GM21381 (cell line): Measurements from ENCODE around the gene NCAN.
"Not testable (repeated sequence)": the region's sequence is repeated elsewhere in the genome, so short reads cannot be mapped to it uniquely, and the experiment has no call there.

Source experiments
- ATAC-seq: cut with Tn5 transposase; IDR thresholded peaks from one replicate; pipeline ENCODE4 v1.9.1; 2021; ENCODE audit warnings: mild to moderate bottlenecking, moderate library complexity; ENCODE audit not compliant: unreplicated experiment

NCAN gene

GRCh38 chr19:19223636-19224035, 11.9 kb downstream of the NCAN start:
- no peak for ATAC-seq

GRCh38 chr19:19224150-19224851, 12.5 kb downstream of the NCAN start:
- no peak for ATAC-seq

DNA sequence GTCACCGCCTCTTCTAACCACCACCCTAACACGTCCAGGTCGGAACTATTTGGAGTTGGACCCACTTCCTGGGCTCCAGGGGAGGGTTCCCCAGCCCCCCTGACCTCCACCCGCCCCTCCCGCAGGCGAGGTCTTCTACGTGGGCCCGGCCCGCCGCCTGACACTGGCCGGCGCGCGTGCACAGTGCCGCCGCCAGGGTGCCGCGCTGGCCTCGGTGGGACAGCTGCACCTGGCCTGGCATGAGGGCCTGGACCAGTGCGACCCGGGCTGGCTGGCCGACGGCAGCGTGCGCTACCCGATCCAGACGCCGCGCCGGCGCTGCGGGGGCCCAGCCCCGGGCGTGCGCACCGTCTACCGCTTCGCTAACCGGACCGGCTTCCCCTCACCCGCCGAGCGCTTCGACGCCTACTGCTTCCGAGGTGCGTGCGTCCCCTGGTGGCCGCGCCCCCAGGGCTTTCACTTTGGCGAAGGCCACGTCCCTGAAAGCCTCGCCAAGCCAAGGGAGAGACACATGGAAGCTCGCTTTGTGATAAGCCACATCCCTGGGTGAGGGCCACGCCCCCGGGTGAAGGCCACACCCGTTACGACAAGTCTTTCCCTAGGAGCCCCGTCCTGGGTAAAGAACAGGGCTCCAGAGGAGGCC, 13.2 kb downstream of the NCAN start:
- ATAC-seq = no peak

DNA sequence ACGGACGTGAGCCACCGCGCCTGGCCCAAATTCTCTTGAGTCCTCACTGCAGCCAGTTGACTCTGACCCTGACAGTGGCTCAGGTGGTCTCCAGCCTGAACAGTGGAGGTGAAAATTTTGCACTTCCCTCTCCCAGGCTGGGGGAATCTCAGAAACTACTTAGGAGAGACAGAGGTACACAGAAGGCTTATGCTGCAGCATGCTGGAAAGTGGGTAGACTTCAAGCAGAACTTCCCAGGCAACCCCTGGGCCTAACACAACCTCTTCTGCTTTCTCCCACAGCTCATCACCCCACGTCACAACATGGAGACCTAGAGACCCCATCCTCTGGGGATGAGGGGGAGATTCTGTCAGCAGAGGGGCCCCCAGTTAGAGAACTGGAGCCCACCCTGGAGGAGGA, 14.4 kb downstream of the NCAN start:
- no peak for ATAC-seq

DNA sequence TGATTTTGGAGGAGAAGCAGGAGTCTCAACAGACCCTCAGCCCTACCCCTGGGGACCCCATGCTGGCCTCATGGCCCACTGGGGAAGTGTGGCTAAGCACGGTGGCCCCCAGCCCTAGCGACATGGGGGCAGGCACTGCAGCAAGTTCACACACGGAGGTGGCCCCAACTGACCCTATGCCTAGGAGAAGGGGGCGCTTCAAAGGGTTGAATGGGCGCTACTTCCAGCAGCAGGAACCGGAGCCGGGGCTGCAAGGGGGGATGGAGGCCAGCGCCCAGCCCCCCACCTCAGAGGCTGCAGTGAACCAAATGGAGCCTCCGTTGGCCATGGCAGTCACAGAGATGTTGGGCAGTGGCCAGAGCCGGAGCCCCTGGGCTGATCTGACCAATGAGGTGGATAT, 14.9 kb downstream of the NCAN start:
- ATAC-seq = no peak

DNA sequence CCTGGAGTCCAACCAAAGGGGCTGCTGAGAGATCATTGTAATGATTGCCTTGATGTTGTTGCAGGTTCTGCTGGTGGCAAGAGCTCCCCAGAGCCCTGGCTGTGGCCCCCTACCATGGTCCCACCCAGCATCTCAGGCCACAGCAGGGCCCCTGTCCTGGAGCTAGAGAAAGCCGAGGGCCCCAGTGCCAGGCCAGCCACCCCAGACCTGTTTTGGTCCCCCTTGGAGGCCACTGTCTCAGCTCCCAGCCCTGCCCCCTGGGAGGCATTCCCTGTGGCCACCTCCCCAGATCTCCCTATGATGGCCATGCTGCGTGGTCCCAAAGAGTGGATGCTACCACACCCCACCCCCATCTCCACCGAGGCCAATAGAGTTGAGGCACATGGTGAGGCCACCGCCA, 15.5 kb downstream of the NCAN start:
- no peak for ATAC-seq

GRCh38 chr19:19229701-19230100, 17.9 kb downstream of the NCAN start:
- ATAC-seq = no peak

DNA sequence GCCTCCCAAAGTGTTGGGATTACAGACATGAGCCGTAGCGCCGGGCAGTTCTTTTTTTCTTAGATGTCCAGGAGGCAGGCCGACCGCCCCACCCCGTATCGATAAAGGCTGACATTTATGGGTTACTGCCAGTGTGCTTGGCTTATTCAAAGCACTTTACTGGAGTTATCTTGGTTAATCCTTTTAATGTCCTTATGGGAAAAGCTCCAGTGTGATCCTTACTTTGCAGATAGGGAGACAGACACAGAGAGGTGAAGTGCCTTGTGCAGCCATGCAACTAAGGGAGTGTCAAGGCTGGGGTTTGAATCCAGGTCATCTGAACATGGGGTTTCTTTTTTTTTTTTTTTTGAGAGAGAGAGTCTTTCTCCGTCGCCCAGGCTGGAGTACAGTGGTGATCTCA, 19.2 kb downstream of the NCAN start:
- ATAC-seq = no peak

DNA sequence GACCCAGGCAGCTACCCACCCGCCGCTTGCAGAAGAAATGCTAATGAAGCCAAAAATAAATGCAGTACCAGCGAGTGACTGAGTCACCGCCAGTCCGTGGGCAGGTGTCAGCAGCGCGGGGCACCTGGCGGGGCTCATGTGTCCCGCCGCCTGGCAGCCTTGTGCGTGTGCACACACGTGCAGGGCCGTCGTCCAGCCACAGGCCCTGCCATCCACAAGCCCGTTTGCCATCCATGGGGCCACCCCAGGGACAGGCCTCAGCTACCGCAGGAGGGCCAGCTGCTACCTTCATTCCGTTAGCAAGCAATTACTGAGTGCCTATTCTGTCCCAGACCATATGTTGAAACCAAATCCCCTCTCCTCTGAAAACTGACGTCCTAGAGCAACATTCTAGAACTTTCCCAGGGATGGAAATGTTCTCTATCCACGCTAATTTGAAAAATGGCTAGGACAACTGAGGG, 20.5 kb downstream of the NCAN start:
- ATAC-seq = no peak

DNA sequence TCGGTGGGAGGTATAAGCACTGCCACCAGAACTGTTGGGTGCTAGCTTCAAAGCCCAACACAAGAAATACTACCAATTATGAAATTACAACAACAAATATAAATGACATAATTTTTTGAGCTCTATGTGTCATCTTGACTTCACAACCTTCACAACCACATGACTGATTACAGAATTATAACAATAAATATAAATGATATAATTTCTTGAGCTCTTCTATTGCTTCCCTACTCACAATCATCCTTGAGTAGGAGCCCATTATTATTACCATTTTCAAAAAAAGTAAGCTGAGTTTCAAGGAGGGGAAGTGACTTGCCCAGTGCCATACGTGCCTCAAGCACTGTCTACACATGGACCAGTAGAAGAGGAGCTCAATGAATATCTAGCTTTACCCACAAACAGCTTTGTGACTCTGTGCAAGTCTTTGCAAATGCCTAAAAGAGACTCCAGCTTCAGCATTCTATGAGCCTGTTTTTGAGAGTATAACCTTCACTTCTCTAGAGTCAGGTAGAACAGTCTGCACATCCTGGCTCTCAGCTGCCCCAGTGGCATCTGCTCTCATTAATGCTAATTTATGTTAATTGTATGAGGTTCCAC, 22.6 kb downstream of the NCAN start:
- ATAC-seq = no peak

GRCh38 chr19:19236173-19236572, 24.4 kb downstream of the NCAN start:
- ATAC-seq = no peak

GRCh38 chr19:19238126-19238894, 26.6 kb downstream of the NCAN start:
- ATAC-seq = no peak

- ATAC-seq = no peak
Observed at GRCh38 chr19:19239675-19240074, 27.9 kb downstream of the NCAN start.

DNA sequence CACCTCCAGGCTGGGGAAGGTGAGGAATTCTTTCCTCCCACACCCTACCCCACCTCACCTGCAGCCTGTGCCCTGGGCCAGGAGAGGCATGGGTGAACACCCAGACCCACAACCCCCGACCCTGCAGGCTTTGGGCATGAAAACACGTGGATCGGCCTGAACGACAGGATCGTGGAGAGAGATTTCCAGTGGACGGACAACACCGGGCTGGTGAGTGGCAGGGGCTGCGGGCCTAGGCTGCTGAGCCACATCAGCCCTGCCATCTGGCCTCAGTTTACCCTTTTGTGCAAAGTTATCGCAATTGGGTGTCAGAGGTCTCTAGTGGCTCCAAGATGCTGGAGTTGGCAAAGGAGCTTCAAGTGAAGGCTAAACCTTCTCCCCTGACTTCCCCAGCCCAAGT, 28.7 kb downstream of the NCAN start:
- no peak for ATAC-seq

DNA sequence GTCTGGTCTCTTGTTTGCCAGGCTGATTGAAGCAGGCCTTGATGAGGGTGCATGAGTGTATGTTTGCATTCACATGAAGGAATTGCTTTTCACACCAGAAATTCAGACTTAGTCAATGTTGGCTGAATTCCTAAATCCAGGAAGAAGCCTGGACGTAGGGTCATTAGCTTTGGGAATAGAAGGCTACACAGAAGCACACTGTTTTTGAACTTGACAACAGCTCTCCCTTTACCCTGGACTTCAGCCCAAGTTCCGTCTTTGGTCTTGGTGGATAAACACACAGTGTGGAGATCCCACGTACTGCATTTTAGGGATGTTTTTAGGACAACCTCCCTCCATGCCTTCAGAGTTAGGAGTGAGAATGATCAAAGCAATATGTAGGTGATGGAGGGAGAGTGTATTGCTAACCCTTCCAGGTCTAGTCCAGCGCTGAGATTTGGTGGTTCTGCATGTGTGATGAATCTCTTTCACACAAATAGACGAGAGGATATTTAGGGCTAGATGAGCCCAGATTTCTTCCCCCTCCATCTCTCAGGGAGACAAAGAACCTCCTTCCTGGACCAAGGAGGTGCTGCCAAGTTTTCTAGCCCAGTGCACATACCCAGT, 38.5 kb downstream of the NCAN start:
- no peak for ATAC-seq

DNA sequence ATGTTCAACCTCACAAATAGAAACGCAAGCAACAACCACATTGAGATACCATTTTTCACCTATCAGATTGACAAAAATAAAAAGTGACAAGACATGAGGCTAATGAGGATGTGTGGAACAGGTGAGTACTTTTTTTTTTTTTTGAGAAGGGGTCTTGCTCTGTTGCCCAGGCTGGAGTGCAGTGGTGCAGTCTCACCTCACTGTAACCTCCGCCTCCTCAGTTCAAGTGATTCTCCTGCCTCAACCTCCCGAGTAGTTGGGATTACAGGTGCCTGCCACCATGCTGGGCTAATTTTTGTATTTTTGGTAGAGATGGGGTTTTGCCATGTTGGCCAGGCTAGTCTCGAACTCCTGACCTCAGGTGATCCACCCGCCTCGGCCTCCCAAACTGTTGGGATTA, 41.7 kb downstream of the NCAN start:
- not testable (repeated sequence) for ATAC-seq

DNA sequence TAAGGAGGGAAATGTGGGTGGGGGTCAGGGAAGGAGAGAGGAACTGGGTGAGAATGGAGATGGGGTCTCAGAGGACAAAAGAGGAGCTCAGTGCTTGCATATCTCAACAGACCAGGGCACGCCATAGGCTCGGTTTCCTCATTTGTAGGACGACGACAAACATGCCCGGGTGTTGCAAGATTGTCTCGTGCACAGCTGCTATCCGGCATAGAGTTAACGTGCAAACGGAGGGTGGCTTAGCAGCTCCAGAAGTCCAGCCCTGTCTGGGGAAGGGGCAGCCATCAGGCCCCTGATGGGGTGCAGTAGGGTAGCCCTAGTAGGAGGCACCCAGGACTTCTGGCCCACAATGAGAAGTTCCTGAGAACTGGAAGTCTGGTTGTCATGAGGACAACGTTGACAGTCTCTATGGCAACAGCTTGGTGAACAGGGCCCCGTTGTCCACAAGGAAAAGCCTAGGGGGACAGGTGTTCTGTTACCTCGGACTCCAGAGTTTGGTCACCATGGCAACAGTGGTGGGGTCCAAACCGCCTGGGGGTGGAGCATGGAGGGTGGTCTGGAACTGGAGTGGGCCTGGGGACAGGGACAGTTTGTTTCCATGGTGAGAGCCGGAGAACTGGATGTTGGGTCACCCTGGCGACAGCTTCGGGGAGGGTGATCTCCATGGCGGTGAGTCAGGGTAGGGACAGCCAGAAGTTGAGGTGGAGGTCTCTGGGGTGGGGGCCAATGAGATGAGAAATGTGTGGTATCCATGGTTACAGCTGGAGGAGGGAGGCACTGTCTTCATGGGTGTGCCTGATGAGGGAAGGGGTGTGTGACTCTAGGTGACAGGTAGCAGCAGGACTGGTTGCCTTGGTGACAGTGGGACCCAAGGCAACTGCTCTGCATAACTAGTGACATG, 44.6 kb downstream of the NCAN start:
- no peak for ATAC-seq

DNA sequence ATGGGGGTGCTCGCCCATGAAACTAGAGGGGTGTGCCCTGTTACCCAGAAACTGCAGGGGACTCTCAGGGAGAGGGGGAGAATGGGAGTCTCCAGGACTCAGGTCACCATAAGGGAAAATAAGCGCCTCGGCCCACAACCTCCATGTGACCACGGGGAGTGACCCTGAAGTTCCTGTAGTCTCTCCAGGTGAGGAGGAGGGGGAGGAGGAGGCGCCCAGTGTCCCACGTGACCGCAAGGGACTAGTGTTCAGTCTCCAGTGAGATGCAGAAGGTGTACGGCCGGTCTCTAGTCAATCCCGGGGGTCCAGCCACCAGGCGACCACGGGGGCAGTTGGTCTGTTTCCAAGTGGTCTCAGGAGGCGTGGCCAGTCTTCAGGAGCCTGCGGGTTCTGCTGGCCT, 45.4 kb downstream of the NCAN start:
- no peak for ATAC-seq

GRCh38 chr19:19257836-19258588, 46.3 kb downstream of the NCAN start:
- no peak for ATAC-seq
